HG02870 (cell line): ENCODE results near the gene RTN4.

Source experiments
- ATAC-seq: cut with Tn5 transposase; IDR thresholded peaks from one replicate; pipeline ENCODE4 v1.9.1; 2021; ENCODE audit warnings: mild to moderate bottlenecking, moderate library complexity; ENCODE audit not compliant: unreplicated experiment

The RTN4 gene

GRCh38 chr2:54975598-54976492 is 74.4 kb downstream of the RTN4 start:
- ATAC-seq, result no peak

GRCh38 chr2:54975175-54975574 is 75.1 kb downstream of the RTN4 start:
- no peak for ATAC-seq

GRCh38 chr2:54969940-54970338 is 80.3 kb downstream of the RTN4 start:
- no peak for ATAC-seq

- ATAC-seq, result no peak
Observed at GRCh38 chr2:54969295-54969939, 80.8 kb downstream of the RTN4 start.

- ATAC-seq, result no peak
Observed at GRCh38 chr2:54968561-54969218, 81.6 kb downstream of the RTN4 start.

- no peak for ATAC-seq
Observed at GRCh38 chr2:54967759-54968365, 82.4 kb downstream of the RTN4 start.

GRCh38 chr2:54967269-54967668 is 83.0 kb downstream of the RTN4 start:
- ATAC-seq, result no peak

GRCh38 chr2:54966837-54967236 is 83.4 kb downstream of the RTN4 start:
- ATAC-seq, result no peak

- ATAC-seq, result no peak
Observed at GRCh38 chr2:54966165-54966832, 84.0 kb downstream of the RTN4 start.

- ATAC-seq, result no peak
Observed at GRCh38 chr2:54965425-54965824, 84.8 kb downstream of the RTN4 start.

GRCh38 chr2:54964816-54965215 is 85.4 kb downstream of the RTN4 start:
- ATAC-seq, result no peak

GRCh38 chr2:54964271-54964670 is 86.0 kb downstream of the RTN4 start:
- ATAC-seq, result no peak

GRCh38 chr2:54963476-54963875 is 86.8 kb downstream of the RTN4 start:
- no peak for ATAC-seq

GRCh38 chr2:54962935-54963440 is 87.3 kb downstream of the RTN4 start:
- ATAC-seq, result no peak

GRCh38 chr2:54962511-54962910 is 87.7 kb downstream of the RTN4 start:
- no peak for ATAC-seq

- no peak for ATAC-seq
Observed at GRCh38 chr2:54960164-54960563, 90.1 kb downstream of the RTN4 start.

GRCh38 chr2:54958717-54959371 is 91.4 kb downstream of the RTN4 start:
- ATAC-seq, result no peak

GRCh38 chr2:54957321-54957999 is 92.8 kb downstream of the RTN4 start:
- no peak for ATAC-seq

- ATAC-seq, result no peak
Observed at GRCh38 chr2:54956111-54956627, 94.1 kb downstream of the RTN4 start.
